HepG2 (cell line): ENCODE results near the gene CDK9. TPM values are rescaled to one million over a fixed set of nuclear protein-coding genes. Genes with fewer than 3 reads are reported as not detected.
A peak's percentile ranks its signal among the peaks of the same experiment; 100 is the strongest.

Experiments
- GMEB1 ChIP-seq: sonication (generic); formaldehyde crosslinking; IDR thresholded peaks from 2 replicates; pipeline ENCODE4 v1.5.1; 2020; ENCODE audit warnings: missing genetic modification reagents, mild to moderate bottlenecking, borderline replicate concordance
- MAX ChIP-seq: IDR thresholded peaks from 2 replicates; pipeline ENCODE4 v1.6.1; 2012; ENCODE audit warnings: inconsistent platforms
- MXD3 ChIP-seq: IDR thresholded peaks from 2 replicates; pipeline ENCODE4 v1.6.1; 2016; ENCODE audit warnings: mild to moderate bottlenecking, missing biosample characterization, missing genetic modification reagents
- NFKBIZ ChIP-seq: IDR thresholded peaks from 2 replicates; pipeline ENCODE4 v1.6.1; 2018; ENCODE audit warnings: missing genetic modification reagents, missing compliant biosample characterization
- PATZ1 ChIP-seq: sonication (generic); formaldehyde crosslinking; IDR thresholded peaks from 2 replicates; pipeline ENCODE4 v1.4.0; 2020; ENCODE audit warnings: missing genetic modification reagents
- SAP130 ChIP-seq: IDR thresholded peaks from 2 replicates; pipeline ENCODE4 v1.6.1; 2016; ENCODE audit warnings: low read depth
- SIX4 ChIP-seq: sonication (generic); formaldehyde crosslinking; IDR thresholded peaks from 2 replicates; pipeline ENCODE4 v1.4.0; 2020; ENCODE audit warnings: missing genetic modification reagents
- TMF1 ChIP-seq: sonication (generic); formaldehyde crosslinking; IDR thresholded peaks from 2 replicates; pipeline ENCODE4 v1.8.1; 2022; ENCODE audit warnings: low read depth, missing genetic modification reagents
- ZBTB49 ChIP-seq: sonication (generic); formaldehyde crosslinking; IDR thresholded peaks from 2 replicates; pipeline ENCODE4 v1.4.0; 2020; ENCODE audit warnings: missing genetic modification reagents, borderline replicate concordance
- ZFP90 ChIP-seq: sonication (generic); formaldehyde crosslinking; IDR thresholded peaks from 2 replicates; pipeline ENCODE4 v1.8.0; 2022; ENCODE audit warnings: missing genetic modification reagents, mild to moderate bottlenecking, inconsistent platforms, borderline replicate concordance
- ZNF34 ChIP-seq: sonication (generic); formaldehyde crosslinking; IDR thresholded peaks from 2 replicates; pipeline ENCODE4 v1.4.0; 2020; ENCODE audit warnings: mild to moderate bottlenecking, missing genetic modification reagents, borderline replicate concordance
- ZNF580 ChIP-seq: IDR thresholded peaks from 2 replicates; pipeline ENCODE4 v1.6.1; 2016; ENCODE audit warnings: low read depth, borderline replicate concordance
- ZNF597 ChIP-seq: sonication (generic); formaldehyde crosslinking; IDR thresholded peaks from 2 replicates; pipeline ENCODE4 v1.5.0; 2020; ENCODE audit warnings: missing genetic modification reagents
- ZNF687 ChIP-seq: sonication (generic); formaldehyde crosslinking; IDR thresholded peaks from 2 replicates; pipeline ENCODE4 v1.5.1; 2020; ENCODE audit warnings: mild to moderate bottlenecking, missing genetic modification reagents, moderate library complexity
- polyA plus RNA-seq, 8 experiments: library from polyadenylated mRNA; depleted of rRNA in 3 of 8; stranded (reverse) in 7 of 8; unstranded in 1 of 8; fragments of >200 nt; fragmentation: Illumina TruSeq in 4 of 8; extraction: Trizol in 4 of 8; gene quantifications; 2 replicates each; pipeline versions ENCODE4 v1.2.1 to v1.2.3, GENCODE V29; 2011 to 2016; ENCODE audit warnings: low read depth in 4 of 8, missing spikeins in 1 of 8, mixed read lengths in 1 of 8; ENCODE audit not compliant: insufficient read depth in 1 of 8
- total RNA-seq, 5 experiments: library from RNA; depleted of rRNA; stranded (reverse); fragments of >200 nt; fragmentation: Illumina TruSeq; extraction: Trizol; gene quantifications; 2 replicates each; pipeline ENCODE4 v1.2.3, GENCODE V29; 2016; ENCODE audit warnings: low read depth in 1 of 5

The CDK9 gene
- total and polyA plus RNA-seq, 2 of the 13 experiments (the other 11 are each of a cell fraction or from before 2014, with no cell fraction given), result 16.8 to 21.5 TPM

- TF ChIP-seq MAX (peak; percentile 12; the same call in 1 of the 2 replicates), NFKBIZ (CRISPR knock-in tag) (no peak), MXD3 (CRISPR knock-in tag) (no peak), SIX4 (CRISPR knock-in tag) (no peak), ZNF34 (CRISPR knock-in tag) (0 out of 2 replicates have a peak, but pooled peaks have one; percentile 4), GMEB1 (CRISPR knock-in tag) (no peak), ZFP90 (CRISPR knock-in tag) (0 out of 2 replicates have a peak, but pooled peaks have one; percentile 20), TMF1 (CRISPR knock-in tag) (0 out of 2 replicates have a peak, but pooled peaks have one; percentile 15), SAP130 (peak; percentile 53), ZBTB49 (CRISPR knock-in tag) (no peak), PATZ1 (peak; percentile 84), ZNF580 (no peak), ZNF687 (peak; percentile 58), ZNF597 (no peak)
These were observed 556 bp upstream of the CDK9 start (continued) for GRCh38 chr9:127785023-127785932.
